Measurements from ENCODE around the gene MYH15. TPM values are rescaled to one million over a fixed set of nuclear protein-coding genes. Genes with fewer than 3 reads are reported as not detected.
A peak's percentile ranks its signal among the peaks of the same experiment; 100 is the strongest.

Gene MYH15
- total and polyA plus RNA-seq, 12 donors: 0.07 to 1.0 (median 0.20) TPM; not detected in 2

DNA sequence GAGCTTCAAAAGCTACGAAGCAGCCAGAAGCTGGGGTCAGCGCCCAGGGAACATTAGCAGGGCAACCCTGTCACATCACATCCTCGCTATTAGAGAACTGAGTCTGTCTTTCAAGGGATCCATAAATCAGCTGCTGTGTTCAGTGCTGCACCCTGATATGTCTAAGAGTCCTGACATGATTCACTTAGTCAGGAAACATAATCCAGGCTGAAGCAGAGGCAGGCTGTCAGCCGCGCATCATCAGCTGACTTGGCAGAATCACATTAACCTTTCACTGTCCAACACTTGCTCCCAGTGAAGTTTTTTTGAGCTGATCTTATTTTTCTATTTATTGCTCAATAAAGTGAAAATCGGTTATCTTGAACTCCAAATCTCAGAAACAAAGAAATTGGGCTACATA is 23.5 kb downstream of the MYH15 start:
- peak; percentile 18 to 85 (median 28) for DNase-seq
- Histone ChIP-seq H3K4me3 (no peak overlapping the region), H3K36me3 (replicated peaks in 1 of 2) (no peaks in the 10 kb centered on the region), H3K9me3 (replicated peaks in 1 of 3) (no peaks in the 10 kb centered on the region), H3K4me1 (replicated peaks in 1 of 2) (peaks cover 0 to 11% of the 10 kb centered on the region in 2 donors), H3K27me3 (no peaks in the 10 kb centered on the region), H3K27ac (no peak overlapping the region)
- 13 to 22% (median 20%) methylated on average over 6 of the region's 6 CpGs for WGBS, 4 donors
- TF ChIP-seq, protein P1, sequence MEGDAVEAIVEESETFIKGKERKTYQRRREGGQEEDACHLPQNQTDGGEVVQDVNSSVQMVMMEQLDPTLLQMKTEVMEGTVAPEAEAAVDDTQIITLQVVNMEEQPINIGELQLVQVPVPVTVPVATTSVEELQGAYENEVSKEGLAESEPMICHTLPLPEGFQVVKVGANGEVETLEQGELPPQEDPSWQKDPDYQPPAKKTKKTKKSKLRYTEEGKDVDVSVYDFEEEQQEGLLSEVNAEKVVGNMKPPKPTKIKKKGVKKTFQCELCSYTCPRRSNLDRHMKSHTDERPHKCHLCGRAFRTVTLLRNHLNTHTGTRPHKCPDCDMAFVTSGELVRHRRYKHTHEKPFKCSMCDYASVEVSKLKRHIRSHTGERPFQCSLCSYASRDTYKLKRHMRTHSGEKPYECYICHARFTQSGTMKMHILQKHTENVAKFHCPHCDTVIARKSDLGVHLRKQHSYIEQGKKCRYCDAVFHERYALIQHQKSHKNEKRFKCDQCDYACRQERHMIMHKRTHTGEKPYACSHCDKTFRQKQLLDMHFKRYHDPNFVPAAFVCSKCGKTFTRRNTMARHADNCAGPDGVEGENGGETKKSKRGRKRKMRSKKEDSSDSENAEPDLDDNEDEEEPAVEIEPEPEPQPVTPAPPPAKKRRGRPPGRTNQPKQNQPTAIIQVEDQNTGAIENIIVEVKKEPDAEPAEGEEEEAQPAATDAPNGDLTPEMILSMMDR (IDR thresholded peaks at IDR 0.05): no peak
- TF ChIP-seq POLR2A (IDR thresholded peaks at IDR 0.05): no peak
- intact Hi-C loops (cut with DNase I): no loop called here

DNA sequence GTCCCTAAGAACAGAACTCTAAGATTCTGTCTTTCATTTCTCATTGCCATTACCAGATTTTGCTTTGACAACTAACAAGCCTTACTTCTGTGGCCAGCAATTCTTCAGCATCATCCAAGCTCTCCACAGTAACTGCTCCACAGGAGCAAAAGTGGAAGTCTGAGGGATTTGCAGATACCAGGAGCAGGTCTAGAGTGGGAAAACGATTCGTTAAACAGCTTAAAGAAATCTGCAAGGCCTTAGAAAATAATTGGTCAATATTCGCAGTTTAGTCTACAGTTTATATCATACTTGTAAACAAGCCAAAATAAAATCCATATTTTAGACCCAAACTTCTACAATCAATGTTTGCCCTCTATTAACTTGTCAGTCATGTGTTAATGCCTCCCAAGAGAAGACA is 24.1 kb downstream of the MYH15 start:
- 72 to 86% (median 79%) methylated on average over 3 of the region's 3 CpGs for whole genome bisulfite sequencing, 4 donors
- no peak for TF ChIP-seq POLR2A (IDR thresholded peaks at IDR 0.05)
- TF ChIP-seq, protein P1 (IDR thresholded peaks at IDR 0.05): no peak
- Histone ChIP-seq H3K4me3 (no peak overlapping the region), H3K27me3 (no peaks in the 10 kb centered on the region), H3K4me1 (replicated peaks in 1 of 2) (peaks cover 0 to 11% of the 10 kb centered on the region in 2 donors), H3K9me3 (replicated peaks in 1 of 3) (no peaks in the 10 kb centered on the region), H3K27ac (no peak overlapping the region), H3K36me3 (replicated peaks in 1 of 2) (no peaks in the 10 kb centered on the region)
- intact Hi-C loops (cut with DNase I): no loop called here
- no peak for DNase-seq

DNA sequence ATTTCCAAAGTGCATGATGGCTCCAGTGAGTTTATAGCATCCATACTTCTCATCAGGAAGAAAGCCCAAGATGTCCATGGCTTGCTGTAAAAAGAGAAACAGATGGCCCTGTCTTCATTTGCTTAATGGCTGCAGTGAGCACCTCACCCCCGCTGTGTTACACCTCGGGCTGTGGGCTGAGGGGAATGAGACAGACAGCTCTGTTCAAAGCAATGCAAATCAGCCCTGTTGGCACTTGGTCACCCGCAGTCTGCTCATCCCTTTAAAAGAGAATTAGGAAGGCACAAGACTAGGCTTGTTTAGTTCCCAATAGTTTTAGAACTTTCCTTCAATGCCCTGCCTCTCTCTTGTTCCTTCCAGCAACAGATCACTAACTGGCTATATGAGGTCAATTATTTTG is 25.2 kb downstream of the MYH15 start:
- TF ChIP-seq, protein P1 (IDR thresholded peaks at IDR 0.05): no peak
- TF ChIP-seq POLR2A (IDR thresholded peaks at IDR 0.05): no peak
- Histone ChIP-seq H3K9me3 (replicated peaks in 1 of 3) (no peaks in the 10 kb centered on the region), H3K4me3 (no peak overlapping the region), H3K36me3 (replicated peaks in 1 of 2) (no peaks in the 10 kb centered on the region), H3K27ac (no peak overlapping the region), H3K4me1 (replicated peaks in 1 of 2) (peaks cover 0 to 11% of the 10 kb centered on the region in 2 donors), H3K27me3 (no peaks in the 10 kb centered on the region)
- 83 to 95% (median 88%) methylated on average over 3 of the region's 3 CpGs for WGBS, 4 donors
- DNase-seq: no peak
- intact Hi-C loops (cut with DNase I): no loop called here

DNA sequence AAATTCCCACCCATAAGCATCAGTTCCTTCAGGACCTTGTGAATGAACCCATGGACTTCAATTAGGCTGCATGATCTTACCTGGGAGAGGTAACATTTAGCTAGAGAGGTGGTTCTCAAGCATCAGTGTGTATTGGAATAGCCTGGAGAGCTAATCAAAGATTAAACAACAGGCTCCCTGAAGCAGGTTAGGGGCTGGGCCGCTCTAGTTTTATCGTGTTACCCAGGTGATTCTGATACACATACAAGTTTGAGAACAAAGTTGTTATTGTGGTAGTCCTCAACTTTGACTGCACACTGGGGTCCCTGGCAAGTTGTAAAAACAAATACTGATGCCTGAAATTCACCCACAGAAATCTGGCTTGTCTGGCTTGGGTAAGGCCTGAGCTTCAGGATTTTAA is 31.2 kb downstream of the MYH15 start:
- Histone ChIP-seq H3K27me3 (no peaks in the 10 kb centered on the region), H3K36me3 (replicated peaks in 1 of 2) (no peaks in the 10 kb centered on the region), H3K27ac (no peak overlapping the region), H3K4me3 (no peak overlapping the region), H3K4me1 (replicated peaks in 1 of 2) (no peaks in the 10 kb centered on the region), H3K9me3 (replicated peaks in 1 of 3) (no peaks in the 10 kb centered on the region)
- TF ChIP-seq, protein P1 (IDR thresholded peaks at IDR 0.05): no peak
- no peak for TF ChIP-seq POLR2A (IDR thresholded peaks at IDR 0.05)
- 75 to 99% (median 93%) methylated on average over 2 of the region's 2 CpGs for WGBS, 4 donors
- DNase-seq: no peak
- intact Hi-C loops (cut with DNase I): loop anchor here in 1 of 2 donors (10.0 kb wide), 1 partner anchor 324 kb away; no protein-coding TSS in a partner anchor

Data from adrenal gland (tissue), 12 donors.